Measurements from ENCODE around the gene NFKB1.
A peak's percentile ranks its signal among the peaks of the same experiment; 100 is the strongest.
"Not testable (repeated sequence)": the region's sequence is repeated elsewhere in the genome, so short reads cannot be mapped to it uniquely, and the experiment has no call there.

NFKB1 gene

GRCh38 chr4:102557636-102558035, 56.5 kb downstream of the NFKB1 start:
- no peak for DNase-seq
- intact Hi-C loops (cut with DNase I): no loop called here

- intact Hi-C loops (cut with DNase I): no loop called here
- DNase-seq: no peak
Measured at GRCh38 chr4:102560115-102560514, 59.0 kb downstream of the NFKB1 start.

DNA sequence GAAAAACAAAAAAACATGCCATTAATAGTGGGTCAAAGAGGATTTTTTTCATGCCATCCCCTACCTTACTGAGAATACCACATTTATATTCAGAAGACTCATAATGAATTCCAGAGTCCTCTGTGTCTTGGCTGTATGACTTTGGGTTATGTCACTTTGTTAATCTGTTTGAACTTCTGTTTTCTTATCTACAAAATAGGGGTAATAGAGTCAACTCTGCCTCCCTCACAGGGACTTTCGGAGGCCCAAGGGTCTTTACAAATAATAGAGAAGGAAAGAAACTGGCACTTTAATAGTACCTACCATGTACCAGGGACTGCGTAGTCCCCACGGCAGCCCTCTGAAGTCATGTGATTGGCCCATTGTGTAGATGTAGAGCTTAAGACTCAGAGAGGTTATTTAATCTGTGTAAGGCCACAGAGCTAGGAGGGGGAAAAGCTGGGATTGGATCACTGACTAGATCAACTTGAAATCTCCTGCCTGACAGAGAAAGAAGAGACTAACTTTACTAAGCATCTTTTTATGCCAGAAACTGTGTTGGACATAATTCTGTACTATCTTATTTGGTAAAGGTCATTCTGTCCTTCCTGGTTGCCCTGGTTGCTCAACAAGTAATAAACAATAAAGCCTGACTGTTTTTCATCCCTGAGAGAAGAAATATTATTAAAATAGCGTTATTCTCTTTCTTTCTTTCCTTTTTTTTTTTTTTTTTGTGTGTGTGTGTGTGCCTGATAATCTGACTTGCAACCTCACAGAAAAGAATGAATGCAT, 59.6 kb downstream of the NFKB1 start:
- no peak for DNase-seq
- intact Hi-C loops (cut with DNase I): no loop called here

DNA sequence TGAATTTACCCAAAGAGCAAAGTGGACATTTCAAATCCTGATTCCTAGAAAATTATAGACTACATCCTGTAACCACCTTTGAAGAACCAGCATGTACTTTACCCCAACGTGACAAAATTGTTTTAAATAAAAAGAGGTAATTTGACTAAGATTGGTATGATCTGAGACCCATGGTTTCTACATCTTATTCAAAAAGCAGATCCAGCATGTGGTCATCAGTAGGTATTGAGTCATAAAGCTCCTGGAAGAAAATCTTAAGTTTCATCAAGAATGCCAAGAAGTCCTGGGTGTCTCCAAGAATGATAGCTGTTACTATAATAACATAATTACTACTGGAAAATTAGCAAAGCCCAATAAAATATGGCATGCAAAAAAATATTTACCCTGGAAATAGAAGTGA, 61.8 kb downstream of the NFKB1 start:
- intact Hi-C loops (cut with DNase I): no loop called here
- no peak for DNase-seq

DNA sequence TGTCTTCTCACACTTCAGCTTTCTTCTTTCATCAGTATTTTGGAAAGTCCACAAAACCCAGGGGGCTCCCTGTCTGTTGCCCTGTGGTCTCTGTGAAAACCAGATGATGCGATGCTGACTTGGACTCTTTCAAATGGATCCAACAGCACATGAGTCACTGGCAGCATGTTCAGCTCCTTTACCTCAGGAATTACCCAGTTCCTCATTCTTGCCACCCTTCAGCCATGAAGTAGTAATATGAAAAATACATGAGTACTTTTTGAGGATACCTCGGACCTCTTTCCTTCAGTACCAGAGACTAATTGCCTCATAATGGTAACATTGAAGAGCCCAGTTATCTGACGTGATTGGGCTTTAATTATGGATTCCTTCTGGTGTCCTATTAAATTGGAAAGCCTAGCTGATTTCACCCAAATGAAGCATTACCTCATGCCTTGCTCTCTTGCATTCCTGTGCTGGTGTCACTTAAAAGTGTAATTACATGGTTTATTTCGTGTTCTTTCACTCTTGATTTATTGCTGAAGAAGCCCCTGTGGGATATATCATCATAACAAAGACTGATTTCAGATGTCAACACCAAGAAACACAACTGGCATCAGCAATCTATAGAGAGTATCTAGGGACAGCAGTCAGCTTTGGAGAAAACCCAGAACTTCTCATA, 63.4 kb downstream of the NFKB1 start:
- intact Hi-C loops (cut with DNase I): no loop called here
- no peak for DNase-seq

DNA sequence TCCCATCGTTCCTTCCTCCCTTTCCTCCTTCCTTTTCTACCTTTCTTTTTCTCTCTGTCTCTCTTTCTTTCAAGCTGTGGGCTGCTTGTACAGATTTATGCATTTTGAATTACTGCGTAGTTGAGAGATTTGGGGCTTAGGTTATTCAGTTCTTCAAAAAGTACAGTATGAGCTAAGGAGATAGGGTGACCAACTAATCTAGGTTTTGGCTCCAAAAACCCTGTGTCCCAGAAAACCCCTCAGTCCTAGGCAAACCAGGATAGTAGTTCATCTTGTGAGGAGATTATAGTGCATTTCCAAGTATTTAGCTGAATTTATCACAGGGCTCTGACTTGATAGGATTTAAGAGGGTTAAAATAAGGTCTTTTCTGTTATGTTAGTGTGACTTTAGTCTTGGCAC, 64.5 kb downstream of the NFKB1 start:
- no peak for DNase-seq
- intact Hi-C loops (cut with DNase I): no loop called here

DNA sequence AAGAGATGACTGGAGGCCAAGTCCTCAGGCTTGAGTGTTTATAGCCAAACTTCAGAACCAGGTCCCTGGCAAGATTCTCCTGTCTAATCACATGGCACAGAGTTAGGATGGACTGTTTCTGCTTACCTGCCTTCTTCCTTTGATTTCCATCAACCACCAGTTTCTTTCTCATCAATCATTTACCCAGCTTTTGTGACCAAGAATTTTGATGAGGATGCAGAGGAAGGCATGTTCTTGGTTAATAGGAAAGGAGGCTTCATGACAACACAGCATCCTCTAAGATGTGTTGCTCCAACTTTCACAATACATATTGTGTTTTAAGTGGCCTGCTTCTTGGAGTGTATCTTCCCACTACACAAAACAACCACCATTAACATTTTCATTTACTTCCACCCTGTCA, 65.3 kb downstream of the NFKB1 start:
- no peak for DNase-seq
- intact Hi-C loops (cut with DNase I): no loop called here

DNA sequence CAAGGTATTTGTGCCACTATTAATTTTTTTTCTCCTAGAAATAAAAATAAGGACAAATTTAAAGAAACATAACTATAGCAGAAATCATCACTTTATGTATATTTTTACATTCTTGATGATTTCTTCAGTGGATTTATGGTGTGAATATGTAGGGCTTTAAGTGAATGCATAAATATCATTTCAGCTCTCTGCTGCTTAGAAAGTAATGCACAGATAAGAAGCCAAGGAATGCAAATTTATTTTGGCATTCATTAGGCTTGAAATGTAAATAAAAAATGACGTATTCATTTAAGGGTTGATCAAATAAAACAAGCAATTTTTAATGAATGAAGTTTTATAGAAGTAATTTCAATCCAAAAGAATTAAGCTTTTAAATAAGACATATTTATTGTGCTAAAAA, 66.3 kb downstream of the NFKB1 start:
- no peak for DNase-seq
- intact Hi-C loops (cut with DNase I): no loop called here

- DNase-seq: no peak
- intact Hi-C loops (cut with DNase I): no loop called here
Measured at GRCh38 chr4:102569200-102569599, 68.0 kb downstream of the NFKB1 start.

DNA sequence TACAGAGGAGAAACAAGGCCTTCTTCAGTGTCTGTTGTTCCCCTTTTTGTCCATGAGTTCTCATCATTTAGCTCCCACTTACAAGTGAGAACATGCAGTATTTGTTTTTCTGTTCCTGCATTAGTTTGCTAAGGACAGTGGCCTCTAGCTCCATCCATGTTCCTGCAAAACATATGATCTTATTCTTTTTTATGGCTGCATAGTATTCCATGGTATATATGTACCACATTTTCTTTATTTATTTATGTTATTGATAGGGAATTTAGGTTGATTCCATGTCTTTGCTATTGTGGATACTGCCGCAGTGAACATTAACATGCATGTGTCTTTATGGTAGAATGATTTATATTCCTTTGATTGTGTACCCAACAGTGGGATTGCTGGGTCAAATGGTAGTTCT, 69.1 kb downstream of the NFKB1 start:
- DNase-seq; intact Hi-C loops (cut with DNase I): not testable (repeated sequence)

GRCh38 chr4:102572452-102572851, 71.3 kb downstream of the NFKB1 start:
- no peak for DNase-seq
- intact Hi-C loops (cut with DNase I): no loop called here

- intact Hi-C loops (cut with DNase I): no loop called here
- DNase-seq: no peak
Measured at GRCh38 chr4:102574317-102574716, 73.2 kb downstream of the NFKB1 start.

- intact Hi-C loops (cut with DNase I): no loop called here
- no peak for DNase-seq
Measured at GRCh38 chr4:102575369-102576129, 74.4 kb downstream of the NFKB1 start.

GRCh38 chr4:102578270-102578669, 77.1 kb downstream of the NFKB1 start:
- intact Hi-C loops (cut with DNase I): no loop called here

DNA sequence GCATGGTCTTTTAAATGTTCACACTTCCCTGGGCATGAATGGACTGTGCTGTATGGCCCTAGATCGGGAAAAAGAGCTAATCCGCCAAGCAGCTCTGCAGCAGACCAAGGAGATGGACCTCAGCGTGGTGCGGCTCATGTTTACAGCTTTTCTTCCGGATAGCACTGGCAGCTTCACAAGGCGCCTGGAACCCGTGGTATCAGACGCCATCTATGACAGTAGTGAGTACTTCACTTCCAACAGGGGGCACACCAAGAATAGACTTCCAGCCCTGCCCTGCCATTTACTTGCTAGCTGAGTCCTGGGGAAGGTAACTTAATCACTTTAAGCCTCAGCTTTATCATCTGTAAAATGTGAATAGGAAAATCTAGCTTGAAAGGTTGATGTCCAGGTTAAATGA, 77.7 kb downstream of the NFKB1 start:
- intact Hi-C loops (cut with DNase I): no loop called here
- peak in 3 of 10 donors; percentile 26 to 86 (median 44) for DNase-seq

More at GRCh38 chr4:102578270-102578669, 77.1 kb downstream of the NFKB1 start:
- DNase-seq: no peak

DNA sequence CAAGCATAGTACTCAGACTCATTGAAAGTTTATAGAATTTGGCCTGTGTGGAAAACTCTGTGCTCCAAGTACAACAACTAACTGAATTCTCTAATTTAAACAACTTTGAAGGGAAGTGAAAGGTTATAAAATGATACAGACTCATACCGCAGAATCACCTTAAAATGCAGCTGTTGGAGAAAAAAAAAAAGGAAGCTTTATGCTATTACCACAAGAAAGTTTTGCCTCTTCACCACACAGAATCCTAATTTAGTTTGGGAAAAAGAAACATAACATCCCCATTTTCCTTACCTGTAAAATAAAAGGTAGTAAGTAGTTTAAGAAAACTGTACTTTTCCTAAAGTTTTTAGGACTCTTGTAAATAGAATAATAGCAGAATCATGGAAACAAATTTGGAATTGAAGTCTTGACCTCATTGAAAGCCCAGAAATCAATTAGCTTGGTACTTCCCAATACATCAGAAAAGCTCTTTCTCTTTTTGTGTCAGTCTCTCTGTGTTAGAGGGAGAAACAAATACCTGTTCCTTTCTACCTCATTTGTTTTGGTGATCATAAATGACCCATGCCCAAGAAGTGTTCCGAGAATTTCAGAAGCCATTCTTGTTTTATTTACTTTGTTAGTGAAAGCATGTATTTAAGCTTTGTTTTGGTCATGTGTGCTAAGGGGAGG, 78.8 kb downstream of the NFKB1 start:
- no peak for DNase-seq
- intact Hi-C loops (cut with DNase I): no loop called here

DNA sequence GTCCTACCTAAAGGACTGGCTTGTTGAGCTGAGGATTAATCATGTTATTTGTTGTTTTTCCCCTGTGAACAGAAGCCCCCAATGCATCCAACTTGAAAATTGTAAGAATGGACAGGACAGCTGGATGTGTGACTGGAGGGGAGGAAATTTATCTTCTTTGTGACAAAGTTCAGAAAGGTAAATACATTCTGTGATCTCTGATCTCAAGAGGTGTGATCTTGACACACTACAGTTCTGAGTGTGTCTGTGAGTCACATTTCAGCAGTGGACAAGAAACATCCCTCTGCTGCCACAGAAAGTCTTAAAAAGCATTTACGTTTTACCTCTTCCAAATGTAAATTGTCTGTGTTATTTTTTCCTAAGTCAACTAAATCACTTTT, 79.3 kb downstream of the NFKB1 start:
- intact Hi-C loops (cut with DNase I): no loop called here
- DNase-seq: no peak

GRCh38 chr4:102584091-102584490, 82.9 kb downstream of the NFKB1 start:
- DNase-seq: no peak
- intact Hi-C loops (cut with DNase I): no loop called here

DNA sequence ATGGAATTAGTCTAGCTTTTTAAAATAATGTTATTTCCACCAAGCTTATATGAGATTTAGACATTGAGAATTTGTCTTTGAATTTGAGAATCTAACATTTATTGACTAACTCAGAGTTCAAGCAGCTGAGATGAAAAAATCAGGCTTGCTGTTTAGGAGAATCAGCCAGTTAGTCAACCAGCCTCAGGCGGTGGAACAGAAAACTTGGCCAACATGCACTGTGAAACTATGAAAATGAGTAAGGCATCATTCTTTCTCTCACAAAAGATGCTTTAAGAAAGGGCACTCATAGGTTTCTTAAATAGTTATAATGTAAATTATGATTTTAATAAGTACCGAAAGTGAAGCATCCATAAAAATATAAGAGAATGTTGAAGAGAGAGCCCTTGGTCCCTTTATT, 84.2 kb downstream of the NFKB1 start:
- no peak for DNase-seq
- intact Hi-C loops (cut with DNase I): no loop called here

DNA sequence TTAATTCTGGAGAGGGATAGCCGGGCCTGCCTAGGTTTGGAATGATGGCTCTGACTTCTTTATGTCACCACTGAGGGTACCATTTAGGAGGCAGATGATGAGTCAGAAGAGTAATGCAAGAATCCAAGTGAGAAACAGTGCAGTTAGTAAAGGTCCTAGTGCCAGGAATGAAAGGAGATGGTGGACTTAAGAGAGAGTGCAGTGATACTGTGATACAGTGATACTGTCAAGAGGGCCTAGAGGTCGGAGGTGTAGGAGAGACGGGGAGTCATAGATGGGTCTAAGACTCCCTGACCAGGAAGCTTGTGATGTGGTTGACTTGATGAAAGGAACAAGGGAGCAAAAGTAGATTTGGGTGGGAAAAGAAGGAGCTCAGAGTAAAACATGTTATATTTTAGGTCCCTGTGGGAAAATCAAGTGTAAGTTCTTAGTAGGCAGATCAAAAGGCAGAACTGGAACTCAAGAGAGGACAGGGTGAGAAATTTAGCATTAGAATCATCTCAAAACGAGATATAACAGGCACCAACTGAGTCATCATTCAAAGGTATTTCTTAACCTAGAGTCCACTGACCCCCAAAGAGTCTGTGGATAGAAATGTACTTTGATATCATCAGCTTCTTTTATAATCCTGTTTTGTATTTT, 85.0 kb downstream of the NFKB1 start:
- DNase-seq: no peak
- intact Hi-C loops (cut with DNase I): no loop called here

DNA sequence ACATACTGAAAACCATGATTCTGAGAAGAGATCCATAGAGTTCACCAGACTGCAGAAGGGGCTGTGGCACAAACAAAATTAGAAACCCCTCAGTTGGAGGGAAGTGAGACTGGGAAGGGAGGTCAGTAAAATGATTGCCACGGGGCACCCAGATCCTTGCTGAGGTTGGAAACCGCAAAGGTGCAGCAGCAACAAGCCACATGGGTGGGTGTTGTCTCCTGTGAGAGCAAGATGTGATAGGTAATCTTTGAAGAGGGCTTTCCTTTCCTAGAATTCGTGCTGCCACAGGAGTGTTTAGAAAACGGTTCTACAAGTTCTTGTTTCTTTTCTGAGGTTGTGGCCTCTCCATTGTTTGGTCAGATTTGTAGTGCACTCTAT, 85.5 kb downstream of the NFKB1 start:
- DNase-seq: no peak
- intact Hi-C loops (cut with DNase I): no loop called here
